Neural cell (in vitro differentiated cells): ENCODE measurements around the gene SLC31A1.

Source experiments
- POLR2AphosphoS5 ChIP-seq: IDR thresholded peaks from 2 replicates; pipeline ENCODE4 v1.6.1; 2012
- TAF1 ChIP-seq: IDR thresholded peaks from 2 replicates; pipeline ENCODE4 v1.6.1; 2012; ENCODE audit warnings: low read depth
- TF ChIP-seq, protein P1 (sequence below): fragments of 450-650 bp; IDR thresholded peaks from 2 replicates; pipeline ENCODE4 v1.5.1; 2014; ENCODE audit warnings: antibody characterized with exemption, mild to moderate bottlenecking, moderate library complexity; ENCODE audit not compliant: poor library complexity, severe bottlenecking

DNA sequence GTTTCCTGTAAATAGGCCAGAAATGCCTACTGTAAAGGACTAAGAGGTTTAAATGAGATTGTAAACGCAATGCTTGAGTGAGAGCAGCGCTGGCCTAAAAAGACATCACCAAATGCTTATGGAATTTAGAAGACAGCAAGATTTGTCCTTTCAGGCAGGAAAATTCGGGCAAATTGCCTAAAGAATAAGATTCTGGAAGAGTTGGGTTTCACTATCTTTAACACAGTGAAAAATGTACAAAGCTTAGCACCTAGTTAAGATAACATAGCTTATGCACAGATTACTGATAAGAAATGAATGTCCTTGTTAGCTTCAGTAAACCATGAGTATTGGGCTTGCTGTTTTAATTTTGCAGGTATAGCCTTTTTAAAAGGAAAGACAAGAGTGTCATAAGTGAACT, 4.9 kb upstream of the SLC31A1 start:
- TF ChIP-seq, protein P1, sequence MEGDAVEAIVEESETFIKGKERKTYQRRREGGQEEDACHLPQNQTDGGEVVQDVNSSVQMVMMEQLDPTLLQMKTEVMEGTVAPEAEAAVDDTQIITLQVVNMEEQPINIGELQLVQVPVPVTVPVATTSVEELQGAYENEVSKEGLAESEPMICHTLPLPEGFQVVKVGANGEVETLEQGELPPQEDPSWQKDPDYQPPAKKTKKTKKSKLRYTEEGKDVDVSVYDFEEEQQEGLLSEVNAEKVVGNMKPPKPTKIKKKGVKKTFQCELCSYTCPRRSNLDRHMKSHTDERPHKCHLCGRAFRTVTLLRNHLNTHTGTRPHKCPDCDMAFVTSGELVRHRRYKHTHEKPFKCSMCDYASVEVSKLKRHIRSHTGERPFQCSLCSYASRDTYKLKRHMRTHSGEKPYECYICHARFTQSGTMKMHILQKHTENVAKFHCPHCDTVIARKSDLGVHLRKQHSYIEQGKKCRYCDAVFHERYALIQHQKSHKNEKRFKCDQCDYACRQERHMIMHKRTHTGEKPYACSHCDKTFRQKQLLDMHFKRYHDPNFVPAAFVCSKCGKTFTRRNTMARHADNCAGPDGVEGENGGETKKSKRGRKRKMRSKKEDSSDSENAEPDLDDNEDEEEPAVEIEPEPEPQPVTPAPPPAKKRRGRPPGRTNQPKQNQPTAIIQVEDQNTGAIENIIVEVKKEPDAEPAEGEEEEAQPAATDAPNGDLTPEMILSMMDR: no peak
- no peak for TF ChIP-seq POLR2AphosphoS5
- TF ChIP-seq TAF1: no peak
